SK-N-SH (cell line): Measurements from ENCODE around the gene DIP2A.

Experiments
- CTCF ChIP-seq: fragments of 200-600 bp; sonication (generic); IDR thresholded peaks from 2 replicates; pipeline ENCODE4 v1.6.1; 2017; ENCODE audit warnings: antibody characterized with exemption, mild to moderate bottlenecking, moderate library complexity
- EP300 ChIP-seq, 2 experiments: IDR thresholded peaks; 2 replicates each; pipeline versions ENCODE4 v1.4.0 to v1.6.1; 2012; ENCODE audit warnings: borderline replicate concordance in 1 of 2, low read depth in 1 of 2, low read length in 1 of 2
- GABPA ChIP-seq: IDR thresholded peaks from 2 replicates; pipeline ENCODE4 v1.4.0; 2012; ENCODE audit warnings: low read depth, mild to moderate bottlenecking
- JUND ChIP-seq: IDR thresholded peaks from 2 replicates; pipeline ENCODE4 v1.4.0; 2012
- MXI1 ChIP-seq: IDR thresholded peaks from 2 replicates; pipeline ENCODE4 v1.6.1; 2012; ENCODE audit warnings: mild to moderate bottlenecking, low read depth, low read length, improper control_type of control experiment
- PBX3 ChIP-seq: IDR thresholded peaks from 2 replicates; pipeline ENCODE4; 2012
- POLR2AphosphoS5 ChIP-seq: IDR thresholded peaks from 2 replicates; pipeline ENCODE4 v1.6.1; 2012; ENCODE audit warnings: low read depth, low read length
- TEAD4 ChIP-seq: IDR thresholded peaks from 2 replicates; pipeline ENCODE4 v1.4.0; 2012; ENCODE audit warnings: mild to moderate bottlenecking, borderline replicate concordance; ENCODE audit not compliant: insufficient read depth
- YY1 ChIP-seq: IDR thresholded peaks from 2 replicates; pipeline ENCODE4 v1.4.0; 2012; ENCODE audit warnings: low read depth, mild to moderate bottlenecking

GRCh38 chr21:46543306-46543705, 84.6 kb downstream of the DIP2A start:
- TF ChIP-seq EP300 (IDR thresholded peaks at IDR 0.05; ENCODE audit: borderline replicate concordance in 1 of 2, low read depth in 1 of 2, low read length in 1 of 2) (no peak), CTCF (no peak), PBX3 (no peak), MXI1 (no peak), GABPA (no peak), TEAD4 (no peak), POLR2AphosphoS5 (no peak), YY1 (no peak), JUND (no peak)
